ENCODE measurements around the gene SESTD1. TPM values are rescaled to one million over a fixed set of nuclear protein-coding genes. Genes with fewer than 3 reads are reported as not detected.

Gene SESTD1
- total RNA-seq, 6 donors from 2014 or later: 38.0 to 108 (median 92.4) TPM

- no peak for ATAC-seq (ENCODE audit: low FRiP score in 2 of 2)
- 68 to 77% methylated on average over 3 of the region's 3 CpGs for WGBS, 2 donors
- DNase-seq: no peak
These were observed 192.1 kb downstream of the SESTD1 start for GRCh38 chr2:179072527-179072926.

GRCh38 chr2:179071810-179072355, 192.7 kb downstream of the SESTD1 start:
- TF ChIP-seq CTCF (IDR thresholded peaks at IDR 0.05): no peak
- no peak for TF ChIP-seq EP300 (IDR thresholded peaks at IDR 0.05)
- TF ChIP-seq POLR2AphosphoS5 (IDR thresholded peaks at IDR 0.05): no peak
- no peak for TF ChIP-seq POLR2A (IDR thresholded peaks at IDR 0.05)
- WGBS, 2 donors: 58 to 73% methylated on average over 3 of the region's 3 CpGs
- Histone ChIP-seq H3K9me3 (no peaks in the 10 kb centered on the region), H3K27me3 (no peaks in the 10 kb centered on the region), H3K27ac (no peak overlapping the region), H3K4me1 (no peaks in the 10 kb centered on the region), H3K36me3 (no peaks in the 10 kb centered on the region), H3K4me3 (no peak overlapping the region)
- ATAC-seq (ENCODE audit: low FRiP score in 2 of 2) (no peak), DNase-seq (no peak)

More at GRCh38 chr2:179072527-179072926, 192.1 kb downstream of the SESTD1 start:
- no peak overlapping the region for H3K27ac ChIP-seq
- no peaks in the 10 kb centered on the region for H3K9me3 ChIP-seq
- no peaks in the 10 kb centered on the region for H3K4me1 ChIP-seq
- no peaks in the 10 kb centered on the region for H3K27me3 ChIP-seq
- no peak for TF ChIP-seq POLR2A (IDR thresholded peaks at IDR 0.05)
- no peak for TF ChIP-seq EP300 (IDR thresholded peaks at IDR 0.05)
- no peak for TF ChIP-seq CTCF (IDR thresholded peaks at IDR 0.05)
- TF ChIP-seq POLR2AphosphoS5 (IDR thresholded peaks at IDR 0.05): no peak
- H3K4me3 ChIP-seq: no peak overlapping the region
- H3K36me3 ChIP-seq: no peaks in the 10 kb centered on the region

GRCh38 chr2:179070895-179071294, 193.7 kb downstream of the SESTD1 start:
- Histone ChIP-seq H3K27ac (no peak overlapping the region), H3K9me3 (no peaks in the 10 kb centered on the region), H3K4me1 (no peaks in the 10 kb centered on the region), H3K36me3 (no peaks in the 10 kb centered on the region), H3K4me3 (no peak overlapping the region), H3K27me3 (no peaks in the 10 kb centered on the region)
- no peak for TF ChIP-seq POLR2AphosphoS5 (IDR thresholded peaks at IDR 0.05)
- TF ChIP-seq EP300 (IDR thresholded peaks at IDR 0.05): no peak
- no peak for TF ChIP-seq POLR2A (IDR thresholded peaks at IDR 0.05)
- no peak for TF ChIP-seq CTCF (IDR thresholded peaks at IDR 0.05)
- 72 to 87% methylated on average over 2 of the region's 2 CpGs for WGBS, 2 donors
- DNase-seq (no peak), ATAC-seq (ENCODE audit: low FRiP score in 2 of 2) (no peak)

- Histone ChIP-seq H3K9me3 (no peaks in the 10 kb centered on the region), H3K36me3 (no peaks in the 10 kb centered on the region), H3K4me3 (no peak overlapping the region), H3K27ac (no peak overlapping the region), H3K27me3 (no peaks in the 10 kb centered on the region), H3K4me1 (no peaks in the 10 kb centered on the region)
- DNase-seq (no peak), ATAC-seq (ENCODE audit: low FRiP score in 2 of 2) (no peak)
- WGBS, 2 donors: 84 to 95% methylated on average over 1 of the region's 1 CpG
- TF ChIP-seq POLR2AphosphoS5 (IDR thresholded peaks at IDR 0.05) (no peak), EP300 (IDR thresholded peaks at IDR 0.05) (no peak), CTCF (IDR thresholded peaks at IDR 0.05) (no peak), POLR2A (IDR thresholded peaks at IDR 0.05) (no peak)
These were observed 194.9 kb downstream of the SESTD1 start for GRCh38 chr2:179069685-179070084.

GRCh38 chr2:179068991-179069643, 195.5 kb downstream of the SESTD1 start:
- 76 to 82% methylated on average over 2 of the region's 2 CpGs for WGBS, 2 donors
- no peaks in the 10 kb centered on the region for H3K27me3 ChIP-seq
- H3K4me3 ChIP-seq: no peak overlapping the region
- TF ChIP-seq POLR2A (IDR thresholded peaks at IDR 0.05) (no peak), EP300 (IDR thresholded peaks at IDR 0.05) (no peak), POLR2AphosphoS5 (IDR thresholded peaks at IDR 0.05) (no peak), CTCF (IDR thresholded peaks at IDR 0.05) (no peak)
- ATAC-seq (ENCODE audit: low FRiP score in 2 of 2) (no peak), DNase-seq (no peak)
- no peaks in the 10 kb centered on the region for H3K9me3 ChIP-seq
- no peak overlapping the region for H3K27ac ChIP-seq
- no peaks in the 10 kb centered on the region for H3K36me3 ChIP-seq
- no peaks in the 10 kb centered on the region for H3K4me1 ChIP-seq
